ENCODE data around the gene CLPTM1L. TPM values are rescaled to one million over a fixed set of nuclear protein-coding genes. Genes with fewer than 3 reads are reported as not detected.

The CLPTM1L gene
- total RNA-seq, 2 experiments from 2014 or later = 395 TPM

DNA sequence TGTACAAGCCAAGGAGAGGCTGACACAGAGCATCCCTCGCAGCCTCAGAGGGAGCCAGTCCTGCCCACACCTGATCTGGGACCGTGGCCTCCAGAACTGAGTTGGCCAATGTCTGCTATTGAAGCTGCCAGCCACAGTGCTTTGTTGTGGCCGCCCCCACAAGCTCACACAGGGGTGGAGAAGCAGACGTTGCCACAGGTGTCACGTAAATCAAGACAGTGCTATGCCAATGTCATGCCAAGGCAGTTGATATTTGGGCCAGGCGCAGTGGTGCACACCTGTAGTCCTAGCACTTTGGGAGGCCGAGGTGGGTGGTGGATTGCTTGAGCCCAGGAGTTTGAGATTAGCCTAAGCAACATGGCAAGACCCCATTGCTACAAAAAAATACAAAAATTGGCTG is 32.7 kb downstream of the CLPTM1L start:
- DNase-seq (ENCODE audit: low spot score) = peak; percentile 46
- ChIA-PET CTCF (ENCODE audit: unreplicated experiment) (interaction anchor here (0.6 kb wide), 1 partner anchor 127 kb away, joined by 5 read pairs; no protein-coding TSS in a partner anchor), POLR2A (interaction anchor here (0.6 to 8.1 kb wide), 5 partner anchors 8 to 1997 kb away, joined by 3 to 78 read pairs (median 3); partner anchors contain the start of genes CLPTM1L and TERT)
- intact Hi-C loops (cut with micrococcal nuclease; ENCODE audit: unreplicated experiment) = loop anchor here (2.0 to 10.0 kb wide), 3 partner anchors 17 to 483 kb away; partner anchors contain the start of genes LPCAT1, MRPL36 and TERT
- no peaks in the 10 kb centered on the region for H3K9me2 ChIP-seq (ENCODE audit: insufficient read depth, low read length)
- BruUV-seq (replicated peaks) = no TSS peak
- H3K27ac ChIP-seq (ENCODE audit: low read depth, low read length, poor library complexity, severe bottlenecking) = peak overlapping the region; percentile 100
- TF ChIP-seq EZH2phosphoT487 (IDR thresholded peaks at IDR 0.05; ENCODE audit: borderline replicate concordance, low read depth, low read length) = no peak
- TF ChIP-seq, protein P1, sequence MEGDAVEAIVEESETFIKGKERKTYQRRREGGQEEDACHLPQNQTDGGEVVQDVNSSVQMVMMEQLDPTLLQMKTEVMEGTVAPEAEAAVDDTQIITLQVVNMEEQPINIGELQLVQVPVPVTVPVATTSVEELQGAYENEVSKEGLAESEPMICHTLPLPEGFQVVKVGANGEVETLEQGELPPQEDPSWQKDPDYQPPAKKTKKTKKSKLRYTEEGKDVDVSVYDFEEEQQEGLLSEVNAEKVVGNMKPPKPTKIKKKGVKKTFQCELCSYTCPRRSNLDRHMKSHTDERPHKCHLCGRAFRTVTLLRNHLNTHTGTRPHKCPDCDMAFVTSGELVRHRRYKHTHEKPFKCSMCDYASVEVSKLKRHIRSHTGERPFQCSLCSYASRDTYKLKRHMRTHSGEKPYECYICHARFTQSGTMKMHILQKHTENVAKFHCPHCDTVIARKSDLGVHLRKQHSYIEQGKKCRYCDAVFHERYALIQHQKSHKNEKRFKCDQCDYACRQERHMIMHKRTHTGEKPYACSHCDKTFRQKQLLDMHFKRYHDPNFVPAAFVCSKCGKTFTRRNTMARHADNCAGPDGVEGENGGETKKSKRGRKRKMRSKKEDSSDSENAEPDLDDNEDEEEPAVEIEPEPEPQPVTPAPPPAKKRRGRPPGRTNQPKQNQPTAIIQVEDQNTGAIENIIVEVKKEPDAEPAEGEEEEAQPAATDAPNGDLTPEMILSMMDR (conservative IDR thresholded peaks at IDR 0.05; ENCODE audit: low read length) = no peak
- peaks cover 38% of the 10 kb centered on the region for H3K36me3 ChIP-seq (ENCODE audit: insufficient read depth, low read length)
- peak overlapping the region; percentile 97 for H3K4me2 ChIP-seq (ENCODE audit: low read length)
- peaks cover 66% of the 10 kb centered on the region for H3K4me1 ChIP-seq (ENCODE audit: insufficient read depth, low read length, poor library complexity, severe bottlenecking)
- H3K4me3 ChIP-seq (ENCODE audit: low read depth, low read length, poor library complexity, severe bottlenecking) = peak overlapping the region; percentile 24
- H3K79me2 ChIP-seq (ENCODE audit: insufficient read depth, low read depth, low read length) = peaks cover 8% of the 10 kb centered on the region; the same call in 1 of the 2 replicates
- H2AFZ ChIP-seq (ENCODE audit: low read length) = no peak overlapping the region
- peaks cover 31% of the 10 kb centered on the region for H3K9me3 ChIP-seq (ENCODE audit: low read length)
- H4K20me1 ChIP-seq (ENCODE audit: insufficient read depth, low read length) = no peaks in the 10 kb centered on the region

DNA sequence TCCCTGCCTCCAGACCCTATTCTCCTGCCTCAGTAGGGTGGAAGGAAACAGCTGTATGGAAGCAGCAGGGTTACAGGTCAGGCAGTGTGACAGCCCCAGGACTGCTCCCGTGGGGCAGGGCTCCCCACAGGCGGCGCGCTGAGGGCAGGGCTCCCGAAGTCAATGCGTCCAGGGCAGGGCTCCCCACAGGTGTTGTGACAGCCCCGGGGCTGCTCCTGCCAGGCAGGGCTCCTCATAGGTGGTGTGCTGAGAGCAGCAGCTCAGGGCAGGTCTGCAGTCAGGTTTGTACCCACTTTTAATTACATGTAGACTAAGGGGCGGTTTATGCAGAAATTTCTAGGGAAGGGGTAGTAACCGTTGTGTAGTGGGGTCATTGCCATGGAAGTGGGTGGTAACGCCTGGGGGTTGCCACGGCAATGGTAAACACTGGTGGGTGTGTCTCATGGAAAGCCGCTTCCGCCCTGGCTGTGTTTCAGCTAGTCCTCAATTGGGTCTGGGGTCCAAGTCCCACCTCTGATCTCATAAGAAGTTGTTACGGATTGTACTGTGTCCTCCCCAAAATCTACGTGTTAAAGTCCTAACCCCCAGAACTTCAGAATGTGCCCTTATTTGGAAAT is 33.4 kb downstream of the CLPTM1L start:
- POLR2A ChIA-PET = interaction anchor here (0.5 to 8.1 kb wide), 7 partner anchors 8 to 1997 kb away, joined by 3 to 78 read pairs (median 3); partner anchors contain the start of genes CLPTM1L and TERT
- H3K79me2 ChIP-seq (ENCODE audit: insufficient read depth, low read depth, low read length) = peaks cover 8% of the 10 kb centered on the region; the same call in 1 of the 2 replicates
- no peak overlapping the region for H2AFZ ChIP-seq (ENCODE audit: low read length)
- CTCF ChIA-PET (ENCODE audit: unreplicated experiment) = interaction anchor here (1.0 kb wide), 1 partner anchor 15 kb away, joined by 3 read pairs; no protein-coding TSS in a partner anchor
- TF ChIP-seq EZH2phosphoT487 (IDR thresholded peaks at IDR 0.05; ENCODE audit: borderline replicate concordance, low read depth, low read length) = no peak
- TF ChIP-seq, protein P1 (conservative IDR thresholded peaks at IDR 0.05; ENCODE audit: low read length) = no peak
- H3K4me1 ChIP-seq (ENCODE audit: insufficient read depth, low read length, poor library complexity, severe bottlenecking) = peaks cover 64% of the 10 kb centered on the region
- no peaks in the 10 kb centered on the region for H3K9me2 ChIP-seq (ENCODE audit: insufficient read depth, low read length)
- BruUV-seq (replicated peaks) = no TSS peak
- no peak for DNase-seq (ENCODE audit: low spot score)
- H3K4me3 ChIP-seq (ENCODE audit: low read depth, low read length, poor library complexity, severe bottlenecking) = peak overlapping the region; percentile 13
- intact Hi-C loops (cut with micrococcal nuclease; ENCODE audit: unreplicated experiment) = loop anchor here (2.0 to 10.0 kb wide), 3 partner anchors 17 to 483 kb away; partner anchors contain the start of genes LPCAT1, MRPL36 and TERT
- H4K20me1 ChIP-seq (ENCODE audit: insufficient read depth, low read length) = no peaks in the 10 kb centered on the region
- peaks cover 31% of the 10 kb centered on the region for H3K9me3 ChIP-seq (ENCODE audit: low read length)
- H3K27ac ChIP-seq (ENCODE audit: low read depth, low read length, poor library complexity, severe bottlenecking) = peak overlapping the region; percentile 100
- H3K4me2 ChIP-seq (ENCODE audit: low read length) = peak overlapping the region; percentile 97
- peaks cover 32% of the 10 kb centered on the region for H3K36me3 ChIP-seq (ENCODE audit: insufficient read depth, low read length)
